ENCODE data around the gene ANK3. TPM values are rescaled to one million over a fixed set of nuclear protein-coding genes. Genes with fewer than 3 reads are reported as not detected.

ANK3 gene
- total and polyA plus RNA-seq, 7 donors = 10.8 to 86.7 (median 42.5) TPM

- TF ChIP-seq EP300 (IDR thresholded peaks at IDR 0.05) = no peak
- TF ChIP-seq POLR2A (IDR thresholded peaks at IDR 0.05) = no peak
- no peak for TF ChIP-seq CTCF (IDR thresholded peaks at IDR 0.05)
- no peak for TF ChIP-seq POLR2AphosphoS5 (IDR thresholded peaks at IDR 0.05)
Measured at GRCh38 chr10:60254776-60255175, 134.9 kb downstream of the ANK3 start.

GRCh38 chr10:60253484-60253883 is 136.2 kb downstream of the ANK3 start:
- no peak for DNase-seq
- TF ChIP-seq EP300 (IDR thresholded peaks at IDR 0.05) = no peak
- TF ChIP-seq POLR2A (IDR thresholded peaks at IDR 0.05) = no peak
- no peak for TF ChIP-seq POLR2AphosphoS5 (IDR thresholded peaks at IDR 0.05)
- no peak for TF ChIP-seq CTCF (IDR thresholded peaks at IDR 0.05)
- Histone ChIP-seq H3K27me3 (no peaks in the 10 kb centered on the region), H3K4me1 (no peaks in the 10 kb centered on the region), H3K27ac (no peak overlapping the region), H3K4me3 (no peak overlapping the region), H3K36me3 (no peaks in the 10 kb centered on the region), H3K9me3 (no peaks in the 10 kb centered on the region)
- intact Hi-C loops (cut with DNase I) = no loop called here

More at GRCh38 chr10:60254776-60255175, 134.9 kb downstream of the ANK3 start:
- intact Hi-C loops (cut with DNase I) = no loop called here
- H3K36me3 ChIP-seq = no peaks in the 10 kb centered on the region
- no peak overlapping the region for H3K4me3 ChIP-seq
- H3K27ac ChIP-seq = no peak overlapping the region
- H3K4me1 ChIP-seq = no peaks in the 10 kb centered on the region
- no peaks in the 10 kb centered on the region for H3K9me3 ChIP-seq
- H3K27me3 ChIP-seq = no peaks in the 10 kb centered on the region
- DNase-seq = no peak

GRCh38 chr10:60252688-60253087 is 137.0 kb downstream of the ANK3 start:
- no peaks in the 10 kb centered on the region for H3K36me3 ChIP-seq
- H3K27me3 ChIP-seq = no peaks in the 10 kb centered on the region
- WGBS, 2 donors = 95 to 96% methylated on average over 4 of the region's 4 CpGs
- no peak for TF ChIP-seq CTCF (IDR thresholded peaks at IDR 0.05)
- TF ChIP-seq EP300 (IDR thresholded peaks at IDR 0.05) = no peak
- TF ChIP-seq POLR2A (IDR thresholded peaks at IDR 0.05) = no peak
- TF ChIP-seq POLR2AphosphoS5 (IDR thresholded peaks at IDR 0.05) = no peak
- no peaks in the 10 kb centered on the region for H3K4me1 ChIP-seq
- DNase-seq = no peak
- H3K4me3 ChIP-seq = no peak overlapping the region
- H3K27ac ChIP-seq = no peak overlapping the region
- no peaks in the 10 kb centered on the region for H3K9me3 ChIP-seq
- intact Hi-C loops (cut with DNase I) = no loop called here

DNA sequence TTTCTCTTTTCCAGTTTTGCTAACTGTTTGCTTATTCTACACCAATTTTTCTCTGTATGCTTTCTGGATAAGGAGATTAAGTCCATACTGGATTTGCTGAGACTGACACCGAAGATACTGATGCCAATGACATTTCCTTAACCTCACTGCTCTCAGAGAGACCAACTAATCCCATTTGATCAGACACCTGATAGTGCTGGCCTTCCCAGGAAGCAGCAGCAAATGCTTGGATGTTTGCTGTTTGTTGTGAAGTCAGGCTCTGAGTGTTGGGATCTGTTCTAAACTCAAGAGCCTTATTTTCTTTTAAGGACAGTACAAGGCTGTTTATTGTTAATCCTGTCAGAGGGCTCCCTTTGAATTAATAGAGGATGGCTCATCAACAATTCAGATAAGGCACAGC is 143.3 kb downstream of the ANK3 start:
- no peaks in the 10 kb centered on the region for H3K27me3 ChIP-seq
- no peaks in the 10 kb centered on the region for H3K9me3 ChIP-seq
- TF ChIP-seq POLR2A (IDR thresholded peaks at IDR 0.05) = no peak
- no peak for TF ChIP-seq CTCF (IDR thresholded peaks at IDR 0.05)
- TF ChIP-seq POLR2AphosphoS5 (IDR thresholded peaks at IDR 0.05) = no peak
- TF ChIP-seq EP300 (IDR thresholded peaks at IDR 0.05) = no peak
- no peak for DNase-seq
- H3K27ac ChIP-seq = no peak overlapping the region
- H3K36me3 ChIP-seq = no peaks in the 10 kb centered on the region
- H3K4me3 ChIP-seq = no peak overlapping the region
- 82 to 87% methylated on average over 1 of the region's 1 CpG for WGBS, 2 donors
- intact Hi-C loops (cut with DNase I) = no loop called here
- no peaks in the 10 kb centered on the region for H3K4me1 ChIP-seq

GRCh38 chr10:60239228-60239627 is 150.4 kb downstream of the ANK3 start:
- intact Hi-C loops (cut with DNase I) = no loop called here
- TF ChIP-seq EP300 (IDR thresholded peaks at IDR 0.05) = no peak
- no peak for TF ChIP-seq POLR2AphosphoS5 (IDR thresholded peaks at IDR 0.05)
- no peak for TF ChIP-seq CTCF (IDR thresholded peaks at IDR 0.05)
- no peak for TF ChIP-seq POLR2A (IDR thresholded peaks at IDR 0.05)
- 88 to 93% methylated on average over 1 of the region's 1 CpG for WGBS, 2 donors
- Histone ChIP-seq H3K9me3 (no peaks in the 10 kb centered on the region), H3K27ac (no peak overlapping the region), H3K27me3 (no peaks in the 10 kb centered on the region), H3K4me3 (no peak overlapping the region), H3K36me3 (no peaks in the 10 kb centered on the region), H3K4me1 (peaks cover 0 to 25% (median 16%) of the 10 kb centered on the region in 4 donors)
- DNase-seq = no peak

All from sigmoid colon (tissue), 7 donors.